HEK293T (cell line): ENCODE measurements around the gene DUS1L.

Experiments used
- FOXA1 ChIP-seq: fragments of 450-650 bp; IDR thresholded peaks from 2 replicates; pipeline ENCODE4 v1.6.1; 2016; ENCODE audit warnings: mild to moderate bottlenecking
- FOXK2 ChIP-seq: fragments of 450-650 bp; IDR thresholded peaks from 2 replicates; pipeline ENCODE4 v1.6.1; 2016; ENCODE audit warnings: mild to moderate bottlenecking
- FOXM1 ChIP-seq: fragments of 450-650 bp; IDR thresholded peaks from 2 replicates; pipeline ENCODE4 v1.6.1; 2017; ENCODE audit warnings: mild to moderate bottlenecking, borderline replicate concordance
- HDGF ChIP-seq: fragments of 450-650 bp; IDR thresholded peaks from 2 replicates; pipeline ENCODE4 v1.6.1; 2017; ENCODE audit warnings: antibody characterized with exemption, borderline replicate concordance
- L3MBTL2 ChIP-seq: fragments of 450-650 bp; conservative IDR thresholded peaks from 2 replicates; pipeline ENCODE4 v1.6.1; 2016; ENCODE audit warnings: mild to moderate bottlenecking
- SP1 ChIP-seq: fragments of 450-650 bp; IDR thresholded peaks from 2 replicates; pipeline ENCODE4 v1.6.1; 2017
- SUZ12 ChIP-seq: fragments of 450-650 bp; IDR thresholded peaks from 2 replicates; pipeline ENCODE4 v1.6.1; 2016; ENCODE audit warnings: mild to moderate bottlenecking

DNA sequence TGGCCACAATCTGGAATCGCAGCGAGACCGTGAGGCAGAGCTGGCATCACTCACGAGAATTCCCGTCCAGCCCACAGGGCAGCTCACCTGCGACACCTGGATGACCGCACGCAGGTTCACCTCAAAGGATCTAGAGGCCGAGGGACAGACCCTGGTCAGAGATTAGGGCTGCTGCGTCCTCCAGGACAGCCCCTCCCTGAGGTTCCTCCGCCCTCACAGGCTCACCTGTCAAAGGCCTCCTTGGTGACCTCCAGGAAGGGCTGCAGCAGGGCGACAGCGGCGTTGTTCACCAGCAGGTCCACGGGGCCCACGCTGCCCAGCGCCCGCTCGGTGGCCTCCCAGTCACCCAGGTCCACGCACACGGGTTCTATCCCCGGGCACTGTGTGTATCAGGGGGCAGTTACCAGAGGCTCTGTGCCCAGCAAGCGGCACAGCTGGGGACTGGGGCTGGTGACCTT is 28.9 kb downstream of the DUS1L start:
- TF ChIP-seq HDGF (no peak), FOXA1 (no peak), SUZ12 (no peak), FOXK2 (no peak), FOXM1 (no peak), L3MBTL2 (no peak), SP1 (no peak)
